GM10248 (cell line): ENCODE results near the gene GDF10.

ENCODE experiments used
- CTCF ChIA-PET: fragments of 300-600 bp; sonication (Branson Sonifier 250); formaldehyde crosslinking; extraction: SDS; loops from one replicate; lab custom pipeline; 2021; ENCODE audit warnings: antibody characterized with exemption; lab: Yijun Ruan, JAX
- POLR2A ChIA-PET: fragments of 350-650 bp; sonication (Branson Sonifier 250); formaldehyde crosslinking; extraction: SDS; loops from one replicate; lab custom pipeline; 2020; ENCODE audit warnings: antibody characterized with exemption; lab: Yijun Ruan, JAX
- DNase-seq: peaks from one replicate; pipeline ENCODE4 v3.0.0; 2012; ENCODE audit errors: extremely low spot score
- CTCF ChIP-seq: IDR thresholded peaks from 2 replicates; pipeline ENCODE4 v1.5.1; 2012; ENCODE audit warnings: mild to moderate bottlenecking, low read depth; ENCODE audit errors: extremely low read depth, missing control alignments, control extremely low read depth

GDF10 gene

GRCh38 chr10:47308775-47309174, 8.8 kb downstream of the GDF10 start:
- no peak for TF ChIP-seq CTCF
- no peak for DNase-seq
- POLR2A ChIA-PET = no interaction called here
- CTCF ChIA-PET = interaction anchor here (1.0 to 2.1 kb wide), 2 partner anchors 11 to 261 kb away, joined by 4 to 8 read pairs; no protein-coding TSS in a partner anchor

- ChIA-PET POLR2A (no interaction called here), CTCF (interaction anchor here (1.0 to 7.0 kb wide), 3 partner anchors 12 to 284 kb away, joined by 4 to 125 read pairs (median 68); no protein-coding TSS in a partner anchor)
- peak; percentile 10 for TF ChIP-seq CTCF
- no peak for DNase-seq
Measured at GRCh38 chr10:47309408-47310089, 9.6 kb downstream of the GDF10 start.

GRCh38 chr10:47310090-47310505, 10.1 kb downstream of the GDF10 start:
- no peak for TF ChIP-seq CTCF
- ChIA-PET POLR2A (no interaction called here), CTCF (interaction anchor here (2.2 to 7.0 kb wide), 3 partner anchors 12 to 284 kb away, joined by 8 to 125 read pairs (median 68); no protein-coding TSS in a partner anchor)
- no peak for DNase-seq

GRCh38 chr10:47311193-47311931, 11.4 kb downstream of the GDF10 start:
- ChIA-PET POLR2A (no interaction called here), CTCF (interaction anchor here (0.6 to 7.0 kb wide), 22 partner anchors 8 to 318 kb away, joined by 3 to 125 read pairs (median 4); no protein-coding TSS in a partner anchor)
- no peak for DNase-seq
- no peak for TF ChIP-seq CTCF

GRCh38 chr10:47311932-47312662, 12.1 kb downstream of the GDF10 start:
- DNase-seq = peak; percentile 85
- ChIA-PET POLR2A (no interaction called here), CTCF (interaction anchor here (0.6 to 7.0 kb wide), 22 partner anchors 9 to 319 kb away, joined by 3 to 125 read pairs (median 4); no protein-coding TSS in a partner anchor)
- TF ChIP-seq CTCF = peak; percentile 90

GRCh38 chr10:47312663-47312995, 12.6 kb downstream of the GDF10 start:
- CTCF ChIA-PET = interaction anchor here (1.0 to 7.0 kb wide), 11 partner anchors 9 to 312 kb away, joined by 3 to 125 read pairs (median 9); no protein-coding TSS in a partner anchor
- POLR2A ChIA-PET = no interaction called here

More at GRCh38 chr10:47312663-47312995, 12.6 kb downstream of the GDF10 start:
- TF ChIP-seq CTCF = no peak
- DNase-seq = no peak
